ENCODE data around the gene GPHN. TPM values are rescaled to one million over a fixed set of nuclear protein-coding genes. Genes with fewer than 3 reads are reported as not detected.
A peak's percentile ranks its signal among the peaks of the same experiment; 100 is the strongest.

Gene GPHN
- total RNA-seq, 6 donors from 2014 or later: 24.4 to 45.1 (median 31.5) TPM

GRCh38 chr14:66490143-66491111 is 17.5 kb upstream of the GPHN start:
- 68 to 70% methylated on average over 3 of the region's 3 CpGs for WGBS, 2 donors

GRCh38 chr14:66493750-66494149 is 14.2 kb upstream of the GPHN start:
- Histone ChIP-seq H3K4me3 (no peak overlapping the region), H3K4me1 (peaks cover 0 to 17% (median 2%) of the 10 kb centered on the region in 4 donors), H3K36me3 (no peaks in the 10 kb centered on the region), H3K9me3 (no peaks in the 10 kb centered on the region), H3K27ac (no peak overlapping the region), H3K27me3 (no peaks in the 10 kb centered on the region)
- no peak for TF ChIP-seq EP300 (IDR thresholded peaks at IDR 0.05)
- TF ChIP-seq POLR2AphosphoS5 (IDR thresholded peaks at IDR 0.05): no peak
- no peak for TF ChIP-seq CTCF (IDR thresholded peaks at IDR 0.05)
- TF ChIP-seq POLR2A (IDR thresholded peaks at IDR 0.05): no peak
- DNase-seq (no peak), ATAC-seq (ENCODE audit: low FRiP score in 2 of 2) (no peak)

More at GRCh38 chr14:66490143-66491111, 17.5 kb upstream of the GPHN start:
- no peak for DNase-seq
- Histone ChIP-seq H3K4me1 (peaks cover 0 to 2% (median under 1%) of the 10 kb centered on the region in 4 donors), H3K27me3 (no peaks in the 10 kb centered on the region), H3K4me3 (no peak overlapping the region), H3K9me3 (no peaks in the 10 kb centered on the region), H3K36me3 (no peaks in the 10 kb centered on the region), H3K27ac (no peak overlapping the region)
- TF ChIP-seq POLR2A (IDR thresholded peaks at IDR 0.05) (no peak), CTCF (IDR thresholded peaks at IDR 0.05) (no peak), EP300 (IDR thresholded peaks at IDR 0.05) (no peak), POLR2AphosphoS5 (IDR thresholded peaks at IDR 0.05) (no peak)
- ATAC-seq (ENCODE audit: low FRiP score in 2 of 2): no peak

GRCh38 chr14:66495218-66496098 is 12.5 kb upstream of the GPHN start:
- no peaks in the 10 kb centered on the region for H3K27me3 ChIP-seq
- TF ChIP-seq POLR2A (IDR thresholded peaks at IDR 0.05) (no peak), CTCF (IDR thresholded peaks at IDR 0.05) (peak; percentile 43 to 73 (median 55)), EP300 (IDR thresholded peaks at IDR 0.05) (no peak), POLR2AphosphoS5 (IDR thresholded peaks at IDR 0.05) (no peak)
- DNase-seq (peak in 1 of 2 donors; percentile 43), ATAC-seq (ENCODE audit: low FRiP score in 2 of 2) (peak; percentile 88 to 93)
- 2% methylated on average over 4 of the region's 4 CpGs for WGBS, 2 donors
- no peak overlapping the region for H3K27ac ChIP-seq
- peak overlapping the region in 2 of 4 donors; percentile 7 to 11 for H3K4me3 ChIP-seq
- peaks cover 0 to 17% (median 2%) of the 10 kb centered on the region in 4 donors for H3K4me1 ChIP-seq
- no peaks in the 10 kb centered on the region for H3K9me3 ChIP-seq
- H3K36me3 ChIP-seq: no peaks in the 10 kb centered on the region

GRCh38 chr14:66496188-66496807 is 11.6 kb upstream of the GPHN start:
- Histone ChIP-seq H3K27ac (no peak overlapping the region), H3K4me3 (peak overlapping the region in 1 of 4 donors; percentile 7), H3K9me3 (no peaks in the 10 kb centered on the region), H3K27me3 (no peaks in the 10 kb centered on the region), H3K36me3 (no peaks in the 10 kb centered on the region), H3K4me1 (peaks cover 0 to 17% (median 2%) of the 10 kb centered on the region in 4 donors)
- no peak for TF ChIP-seq EP300 (IDR thresholded peaks at IDR 0.05)
- no peak for TF ChIP-seq POLR2A (IDR thresholded peaks at IDR 0.05)
- no peak for TF ChIP-seq CTCF (IDR thresholded peaks at IDR 0.05)
- TF ChIP-seq POLR2AphosphoS5 (IDR thresholded peaks at IDR 0.05): no peak
- peak in 1 of 2 donors; percentile 54 for ATAC-seq (ENCODE audit: low FRiP score in 2 of 2)
- DNase-seq: no peak
- 46 to 55% methylated on average over 4 of the region's 4 CpGs for WGBS, 2 donors

All from upper lobe of left lung (tissue), 6 donors.